Right ventricle myocardium inferior (tissue), 1 donor: ENCODE data around the gene PDYN. TPM values are rescaled to one million over a fixed set of nuclear protein-coding genes. Genes with fewer than 3 reads are reported as not detected.

ENCODE experiments used
- total RNA-seq: library from RNA; stranded (reverse); fragmentation: NEBNext Ultra II Directional; extraction: Animal tissue kit (Norgen Biotek cat#: 25700); gene quantifications from one replicate; pipeline ENCODE4 v1.2.1, GENCODE V29; 2021
- donor health status: DM: no; HTN: yes; CAD: no; lungs with severe emphysema.

PDYN gene
- total RNA-seq, 1 donor from 2014 or later, result not detected

Other genes with a start within 250 kb of the PDYN start
- 20.9 TPM for gene SIRPA, start 98.7 kb downstream of the PDYN start, total RNA-seq
- 13.5 TPM for gene STK35, start 107.8 kb upstream of the PDYN start, total RNA-seq